Thoracic aorta (tissue), 2 donors: ENCODE measurements around the gene HPSE2. TPM values are rescaled to one million over a fixed set of nuclear protein-coding genes. Genes with fewer than 3 reads are reported as not detected.
A peak's percentile ranks its signal among the peaks of the same experiment; 100 is the strongest.
"Not testable (repeated sequence)": the region's sequence is repeated elsewhere in the genome, so short reads cannot be mapped to it uniquely, and the experiment has no call there.

ENCODE experiments used
- ATAC-seq: fragments of 150-250 bp; one replicate; pipeline ENCODE4 v1.8.0; 2017; ENCODE audit warnings: low read depth; ENCODE audit not compliant: insufficient number of reproducible peaks, low FRiP score
- DNase-seq: peaks from one replicate; pipeline ENCODE4 v3.0.0-alpha.2; 2020; ENCODE audit warnings: low spot score
- H3K27ac ChIP-seq, 2 donors: fragments of 200-600 bp; sonication (generic); 1 replicate in 1 of 2; 2 replicates in 1 of 2; pipeline ENCODE4 v1.5.1; 2016; ENCODE audit warnings: mild to moderate bottlenecking in 2 of 2, moderate library complexity in 2 of 2
- H3K27me3 ChIP-seq: fragments of 200-600 bp; sonication (generic); replicated peaks from 2 replicates; pipeline ENCODE4 v1.6.0; 2016; ENCODE audit warnings: mild to moderate bottlenecking; ENCODE audit not compliant: insufficient read depth
- H3K36me3 ChIP-seq: fragments of 200-600 bp; sonication (generic); one replicate; pipeline ENCODE4 v1.5.1; 2016
- H3K4me1 ChIP-seq, 2 donors: fragments of 200-600 bp; sonication (generic); 1 replicate in 1 of 2; 2 replicates in 1 of 2; pipeline versions ENCODE4 v1.5.1 to v1.6.0; 2016; ENCODE audit warnings: low read depth in 2 of 2, mild to moderate bottlenecking in 1 of 2; ENCODE audit not compliant: control insufficient read depth in 1 of 2
- H3K4me3 ChIP-seq: fragments of 200-600 bp; sonication (generic); 2 replicates; pipeline ENCODE4 v1.5.1; 2016; ENCODE audit warnings: mild to moderate bottlenecking
- H3K9me3 ChIP-seq: fragments of 200-600 bp; sonication (generic); 2 replicates; pipeline ENCODE4 v1.5.1; 2016
- total RNA-seq, 2 donors: library from RNA; depleted of rRNA; stranded (reverse); fragments of >200 nt; gene quantifications; one replicate each; pipeline versions ENCODE4 v1.1.0 to v1.2.3, GENCODE V29; 2016
- TF ChIP-seq, protein P1 (sequence below): fragments of 200-600 bp; sonication (generic); IDR thresholded peaks from one replicate; pipeline ENCODE4 v1.5.1; 2019; ENCODE audit warnings: antibody characterized with exemption

Gene HPSE2
- total RNA-seq, 2 donors from 2014 or later: 1.1 to 1.8 TPM

DNA sequence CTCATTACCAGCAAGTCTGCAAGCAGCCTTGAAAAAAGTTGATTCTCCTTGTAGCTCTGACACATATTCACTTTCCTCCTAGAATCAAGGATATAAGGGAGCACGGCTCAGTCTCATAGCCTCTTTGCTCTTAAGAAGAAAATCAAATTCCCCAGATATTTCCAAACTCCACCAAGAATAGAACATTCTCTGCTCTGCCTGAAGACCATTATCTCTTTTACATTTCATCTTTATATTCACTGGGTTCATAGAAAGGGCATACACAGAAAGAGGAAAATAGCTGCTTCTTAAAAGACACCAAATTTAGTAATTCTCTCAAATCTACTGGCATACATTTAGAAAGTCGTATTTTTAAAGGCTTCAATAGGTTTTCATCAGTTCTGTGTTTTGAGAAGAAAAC lies 92.0 kb downstream of the HPSE2 start:
- TF ChIP-seq, protein P1, sequence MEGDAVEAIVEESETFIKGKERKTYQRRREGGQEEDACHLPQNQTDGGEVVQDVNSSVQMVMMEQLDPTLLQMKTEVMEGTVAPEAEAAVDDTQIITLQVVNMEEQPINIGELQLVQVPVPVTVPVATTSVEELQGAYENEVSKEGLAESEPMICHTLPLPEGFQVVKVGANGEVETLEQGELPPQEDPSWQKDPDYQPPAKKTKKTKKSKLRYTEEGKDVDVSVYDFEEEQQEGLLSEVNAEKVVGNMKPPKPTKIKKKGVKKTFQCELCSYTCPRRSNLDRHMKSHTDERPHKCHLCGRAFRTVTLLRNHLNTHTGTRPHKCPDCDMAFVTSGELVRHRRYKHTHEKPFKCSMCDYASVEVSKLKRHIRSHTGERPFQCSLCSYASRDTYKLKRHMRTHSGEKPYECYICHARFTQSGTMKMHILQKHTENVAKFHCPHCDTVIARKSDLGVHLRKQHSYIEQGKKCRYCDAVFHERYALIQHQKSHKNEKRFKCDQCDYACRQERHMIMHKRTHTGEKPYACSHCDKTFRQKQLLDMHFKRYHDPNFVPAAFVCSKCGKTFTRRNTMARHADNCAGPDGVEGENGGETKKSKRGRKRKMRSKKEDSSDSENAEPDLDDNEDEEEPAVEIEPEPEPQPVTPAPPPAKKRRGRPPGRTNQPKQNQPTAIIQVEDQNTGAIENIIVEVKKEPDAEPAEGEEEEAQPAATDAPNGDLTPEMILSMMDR: no peak
- no peaks in the 10 kb centered on the region for H3K27me3 ChIP-seq
- DNase-seq (no peak), ATAC-seq (no peak)
- H3K9me3 ChIP-seq: no peaks in the 10 kb centered on the region
- no peaks in the 10 kb centered on the region for H3K36me3 ChIP-seq
- no peak overlapping the region for H3K4me3 ChIP-seq
- peaks cover 0 to 32% of the 10 kb centered on the region in 2 donors for H3K4me1 ChIP-seq
- H3K27ac ChIP-seq: no peak overlapping the region

GRCh38 chr10:99143011-99143410 lies 92.6 kb downstream of the HPSE2 start:
- ATAC-seq (no peak), DNase-seq (no peak)
- Histone ChIP-seq H3K27me3 (no peaks in the 10 kb centered on the region), H3K4me1 (peaks cover 0 to 32% of the 10 kb centered on the region in 2 donors), H3K36me3 (no peaks in the 10 kb centered on the region), H3K4me3 (no peak overlapping the region), H3K9me3 (no peaks in the 10 kb centered on the region), H3K27ac (no peak overlapping the region)
- TF ChIP-seq, protein P1: no peak

- H3K36me3 ChIP-seq, H3K4me1 ChIP-seq, H3K27me3 ChIP-seq, ATAC-seq, DNase-seq, H3K4me3 ChIP-seq, H3K27ac ChIP-seq, H3K9me3 ChIP-seq: not testable (repeated sequence)
Observed at GRCh38 chr10:99132897-99133296, 102.8 kb downstream of the HPSE2 start.

DNA sequence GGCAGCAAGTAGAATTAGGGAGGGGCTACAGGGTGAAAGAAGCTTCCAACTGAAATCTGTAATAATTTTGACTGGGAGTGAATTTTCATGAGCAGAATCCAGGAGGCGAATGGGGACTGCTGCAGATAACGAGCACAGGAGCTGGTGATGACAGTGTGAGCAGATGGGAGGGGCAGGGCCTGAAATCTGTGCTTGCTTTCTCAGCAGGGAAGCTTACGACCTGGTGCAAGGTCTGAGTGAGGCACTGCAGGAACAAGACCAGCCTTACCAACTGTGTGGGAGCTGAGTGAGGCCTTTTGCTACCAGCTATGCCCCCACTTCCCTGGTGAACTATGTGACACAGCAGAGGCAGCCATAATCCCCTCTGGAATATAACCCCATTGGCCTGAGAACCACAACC lies 109.8 kb downstream of the HPSE2 start:
- no peak for ATAC-seq
- Histone ChIP-seq H3K36me3 (no peaks in the 10 kb centered on the region), H3K27me3 (no peaks in the 10 kb centered on the region), H3K27ac (no peak overlapping the region), H3K9me3 (peaks cover 4% of the 10 kb centered on the region), H3K4me3 (no peak overlapping the region), H3K4me1 (peaks cover 0 to 21% of the 10 kb centered on the region in 2 donors)
- TF ChIP-seq, protein P1: no peak
- no peak for DNase-seq

DNA sequence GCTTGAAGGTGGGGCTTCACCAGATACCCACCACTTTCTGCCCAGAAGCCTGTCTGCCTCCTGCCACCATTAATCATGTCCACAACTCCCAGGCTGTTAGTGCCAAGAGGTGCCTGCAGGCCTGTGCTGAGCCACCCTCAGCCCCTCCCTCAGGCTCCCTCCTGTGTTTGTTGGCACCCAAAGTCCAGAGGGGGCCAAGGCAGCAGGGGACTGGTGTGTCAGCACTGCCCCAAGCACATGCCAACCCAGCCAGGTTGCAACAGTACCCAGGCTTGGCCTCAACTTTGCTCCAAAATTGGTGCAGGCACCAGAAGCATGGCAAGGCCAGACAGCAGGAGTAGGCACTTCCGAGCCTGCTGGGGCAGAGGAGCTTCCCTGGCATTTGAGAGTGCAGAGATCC lies 111.3 kb downstream of the HPSE2 start:
- Histone ChIP-seq H3K9me3 (peaks cover 4% of the 10 kb centered on the region), H3K4me1 (peaks cover 0 to 21% of the 10 kb centered on the region in 2 donors), H3K4me3 (no peak overlapping the region), H3K27me3 (no peaks in the 10 kb centered on the region), H3K27ac (no peak overlapping the region), H3K36me3 (no peaks in the 10 kb centered on the region)
- TF ChIP-seq, protein P1: no peak
- DNase-seq (peak; percentile 17), ATAC-seq (peak; percentile 65)

DNA sequence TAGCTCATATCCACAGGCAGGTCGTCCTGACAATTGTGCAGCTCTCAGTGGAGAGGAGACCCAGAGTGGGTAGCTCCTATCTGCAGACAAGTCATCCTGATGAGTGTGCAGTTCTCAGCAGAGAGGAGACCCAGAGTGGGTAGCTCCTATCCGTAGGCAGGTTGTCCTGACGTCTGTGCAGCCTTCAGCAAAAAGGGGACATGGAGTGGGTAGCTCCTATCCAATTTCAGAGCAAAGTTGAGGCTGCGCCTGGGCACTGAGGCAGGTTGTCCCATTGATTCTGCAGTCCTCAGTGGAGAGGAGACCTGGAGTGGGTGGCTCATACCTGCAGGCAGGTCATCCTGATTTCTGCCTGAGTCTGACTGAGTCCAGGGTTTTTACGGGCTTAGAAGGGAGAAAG lies 111.8 kb downstream of the HPSE2 start:
- TF ChIP-seq, protein P1: no peak
- no peaks in the 10 kb centered on the region for H3K36me3 ChIP-seq
- DNase-seq (no peak), ATAC-seq (no peak)
- no peaks in the 10 kb centered on the region for H3K27me3 ChIP-seq
- peaks cover 0 to 21% of the 10 kb centered on the region in 2 donors for H3K4me1 ChIP-seq
- peaks cover 4% of the 10 kb centered on the region for H3K9me3 ChIP-seq
- H3K4me3 ChIP-seq: no peak overlapping the region
- no peak overlapping the region for H3K27ac ChIP-seq
